IPS-18c (cell line): ENCODE data around the gene ZNF592.

Experiments
- H3K4me3 ChIP-seq: 2 replicates; pipeline ENCODE4 v1.7.0; 2013; ENCODE audit warnings: low read depth, mild to moderate bottlenecking, low read length, moderate library complexity; ENCODE audit not compliant: insufficient read depth
- H3K9me3 ChIP-seq: one replicate; pipeline ENCODE4 v1.6.1; 2013; ENCODE audit warnings: mild to moderate bottlenecking, low read length, moderate library complexity; ENCODE audit not compliant: control insufficient read depth, insufficient read depth

Gene ZNF592

GRCh38 chr15:84793431-84794161 lies 45.2 kb downstream of the ZNF592 start:
- Histone ChIP-seq H3K4me3 (no peak overlapping the region), H3K9me3 (no peaks in the 10 kb centered on the region)

DNA sequence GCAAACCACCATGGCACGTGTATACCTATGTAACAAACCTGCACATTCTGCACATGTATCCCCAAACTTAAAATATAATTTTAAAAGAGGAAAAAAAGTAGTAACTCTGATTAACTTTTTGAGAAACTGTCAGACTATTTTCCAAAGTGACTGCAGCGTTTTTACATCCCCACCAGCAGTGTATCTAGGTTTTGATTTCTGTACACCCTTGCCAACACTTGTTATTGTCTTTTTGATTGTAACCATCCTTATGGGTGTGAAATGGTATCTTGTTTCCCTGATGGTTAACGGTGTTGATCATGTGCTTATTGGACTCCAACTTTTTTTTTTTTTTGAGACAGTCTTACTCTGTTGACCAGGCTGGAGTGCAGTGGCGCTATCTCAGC lies 45.8 kb downstream of the ZNF592 start:
- H3K4me3 ChIP-seq: no peak overlapping the region
- H3K9me3 ChIP-seq: no peaks in the 10 kb centered on the region

- no peak overlapping the region for H3K4me3 ChIP-seq
- H3K9me3 ChIP-seq: no peaks in the 10 kb centered on the region
These were observed 46.8 kb downstream of the ZNF592 start for GRCh38 chr15:84795186-84795585.

DNA sequence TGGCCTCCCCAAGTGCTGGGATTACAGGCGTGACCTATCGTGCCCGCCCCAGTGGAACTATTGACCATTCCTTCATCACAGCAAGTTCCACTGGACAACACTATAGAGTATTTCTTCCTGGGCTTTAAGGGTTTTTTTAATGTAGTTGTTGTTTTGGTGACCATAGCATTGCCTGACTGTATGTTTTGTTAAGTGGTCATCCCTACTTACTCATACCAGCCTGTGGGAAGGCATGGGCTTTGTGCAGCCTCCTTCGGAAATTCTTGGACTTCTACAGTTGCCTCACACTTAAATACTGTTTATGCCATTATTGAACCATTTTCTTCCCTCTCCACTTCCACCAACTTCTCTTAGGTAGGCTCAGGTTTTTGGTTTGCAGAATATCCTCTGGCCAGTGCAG lies 48.8 kb downstream of the ZNF592 start:
- Histone ChIP-seq H3K9me3 (no peaks in the 10 kb centered on the region), H3K4me3 (no peak overlapping the region)

GRCh38 chr15:84797801-84798200 lies 49.4 kb downstream of the ZNF592 start:
- Histone ChIP-seq H3K9me3 (no peaks in the 10 kb centered on the region), H3K4me3 (no peak overlapping the region)

DNA sequence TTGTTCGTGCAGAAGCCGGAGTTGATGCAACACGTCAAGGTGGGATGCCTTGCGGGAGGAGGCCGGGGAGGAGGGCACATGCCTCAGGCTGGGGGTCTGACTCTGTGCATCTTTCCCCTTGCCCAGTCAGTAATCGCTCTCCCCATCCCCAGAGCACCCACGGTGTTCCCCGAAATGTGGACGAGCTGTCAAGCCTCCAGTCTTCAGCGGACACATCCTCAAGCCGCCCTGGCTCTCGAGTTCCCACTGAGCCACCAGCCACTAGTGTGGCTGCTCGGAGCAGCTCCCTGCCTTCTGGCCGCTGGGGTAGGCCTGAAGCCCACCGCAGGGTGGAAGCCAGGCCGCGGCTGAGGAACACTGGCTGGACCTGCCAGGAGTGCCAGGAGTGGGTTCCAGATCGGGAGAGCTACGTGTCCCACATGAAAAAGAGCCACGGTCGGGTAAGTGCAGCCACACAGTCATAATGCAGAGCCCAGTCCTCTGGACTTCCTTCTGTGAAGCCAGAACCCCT lies 50.1 kb downstream of the ZNF592 start:
- no peaks in the 10 kb centered on the region for H3K9me3 ChIP-seq
- no peak overlapping the region for H3K4me3 ChIP-seq

DNA sequence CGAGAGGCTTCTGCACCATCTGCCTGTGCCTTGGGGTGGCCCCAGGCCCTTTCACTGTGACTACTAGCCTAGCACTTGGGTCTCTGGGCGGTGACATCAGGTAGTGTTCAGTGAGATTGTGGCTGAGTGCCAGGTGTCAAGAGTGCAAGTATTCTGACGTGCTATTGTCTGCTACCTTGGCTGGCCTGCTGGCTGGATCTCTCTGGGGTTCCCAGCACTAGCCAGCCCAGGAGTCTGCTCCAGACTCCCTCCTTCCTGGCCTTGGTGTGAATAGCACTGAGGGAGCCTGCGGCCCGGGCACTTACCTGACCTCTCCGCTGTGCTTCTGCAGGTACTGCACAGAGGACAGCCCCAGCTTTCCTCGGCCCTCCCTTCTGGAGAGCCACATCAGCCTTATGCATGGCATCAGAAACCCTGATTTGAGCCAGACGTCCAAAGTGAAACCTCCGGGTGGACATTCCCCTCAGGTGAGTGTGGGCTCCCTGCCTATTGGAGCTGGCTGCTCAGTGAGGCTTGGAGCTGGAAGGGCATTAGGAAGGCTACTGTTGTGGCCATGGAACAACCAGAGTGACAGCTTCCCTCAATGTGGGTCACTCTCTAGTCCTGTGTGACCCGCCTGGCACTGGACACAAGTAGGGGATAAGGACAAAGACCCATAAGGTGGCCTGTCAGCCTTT lies 51.3 kb downstream of the ZNF592 start:
- no peak overlapping the region for H3K4me3 ChIP-seq
- no peaks in the 10 kb centered on the region for H3K9me3 ChIP-seq

DNA sequence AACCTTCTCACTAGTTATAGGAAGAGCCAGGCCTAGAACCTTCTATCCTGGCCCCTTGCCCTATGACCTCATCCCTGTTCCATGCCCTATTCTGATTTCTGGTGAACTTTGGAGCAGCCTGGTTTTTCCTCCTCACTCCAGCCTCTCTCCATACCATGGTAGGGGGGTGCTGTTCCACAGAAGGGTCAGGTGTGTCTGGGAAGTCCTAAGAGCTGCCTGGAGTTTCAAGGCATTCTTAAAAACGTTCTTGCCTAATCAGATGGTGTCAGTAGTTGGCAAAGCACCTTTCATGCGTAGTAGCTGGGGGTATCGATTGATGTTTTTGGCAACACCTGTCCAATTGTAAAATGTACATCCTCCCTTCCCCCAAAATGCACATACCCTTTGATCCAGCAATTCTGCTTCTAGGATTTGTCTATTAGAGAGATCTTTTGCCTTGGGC lies 52.0 kb downstream of the ZNF592 start:
- Histone ChIP-seq H3K4me3 (no peak overlapping the region), H3K9me3 (no peaks in the 10 kb centered on the region)

DNA sequence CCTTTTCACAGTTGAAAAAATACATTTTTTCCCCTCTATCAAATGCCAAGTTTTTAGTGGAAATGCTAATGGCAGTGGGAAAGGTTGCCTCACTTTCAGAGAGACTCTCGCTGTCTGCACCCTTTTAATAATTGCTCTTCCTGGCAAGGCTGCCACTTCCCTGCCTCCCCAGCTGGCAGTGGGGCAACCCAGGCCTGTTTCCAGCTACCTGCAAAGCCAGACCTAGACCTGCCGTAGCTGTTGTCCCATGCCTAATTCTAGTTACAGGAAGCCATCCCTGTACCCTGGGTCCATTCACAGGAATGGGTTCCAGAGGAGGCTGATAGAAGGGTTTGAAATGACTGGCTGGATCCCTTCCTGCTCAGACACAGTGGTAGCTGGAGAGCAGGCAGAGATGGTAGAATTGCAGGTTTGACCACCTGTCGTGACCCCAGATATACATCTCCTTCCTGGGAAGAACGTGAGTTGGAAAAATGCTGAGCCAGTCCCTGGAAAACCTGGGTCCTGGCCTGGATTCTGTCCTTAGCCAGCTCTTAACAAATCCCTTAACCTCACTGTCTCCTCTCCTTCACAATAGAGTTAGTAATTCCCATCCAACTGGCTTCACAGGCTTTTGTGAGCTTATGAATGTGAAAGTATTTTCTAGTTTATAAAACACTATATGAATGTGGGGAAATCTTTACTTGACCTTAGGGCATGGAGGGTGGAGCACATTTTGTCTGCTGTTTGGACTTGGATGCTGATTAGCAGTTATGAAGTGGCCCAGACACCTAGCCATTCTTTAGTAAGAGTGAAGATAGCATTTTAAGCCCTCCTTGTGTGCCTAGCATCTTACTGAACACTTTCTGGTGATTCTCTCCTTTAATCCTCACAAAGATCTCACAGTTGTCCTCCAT lies 55.9 kb downstream of the ZNF592 start:
- no peak overlapping the region for H3K4me3 ChIP-seq
- no peaks in the 10 kb centered on the region for H3K9me3 ChIP-seq

DNA sequence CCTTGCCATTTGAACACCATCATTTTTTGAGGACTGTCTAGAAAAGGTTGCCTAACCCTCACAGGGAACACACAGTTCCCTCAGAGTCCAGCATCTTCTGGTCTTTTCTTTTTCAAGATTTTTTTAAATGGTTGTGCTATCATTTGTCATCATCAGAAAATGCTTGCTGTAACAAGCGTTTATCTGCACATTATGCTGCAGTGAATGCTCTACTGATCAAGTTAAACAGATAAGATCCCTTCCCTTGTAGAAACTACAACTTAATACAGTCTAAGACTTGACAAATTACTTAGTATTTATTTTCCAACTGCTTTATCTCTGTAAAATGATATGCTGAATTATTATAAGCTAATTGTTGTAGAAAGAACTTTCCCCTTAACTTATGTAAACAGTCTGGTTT lies 56.8 kb downstream of the ZNF592 start:
- H3K9me3 ChIP-seq: no peaks in the 10 kb centered on the region
- no peak overlapping the region for H3K4me3 ChIP-seq

DNA sequence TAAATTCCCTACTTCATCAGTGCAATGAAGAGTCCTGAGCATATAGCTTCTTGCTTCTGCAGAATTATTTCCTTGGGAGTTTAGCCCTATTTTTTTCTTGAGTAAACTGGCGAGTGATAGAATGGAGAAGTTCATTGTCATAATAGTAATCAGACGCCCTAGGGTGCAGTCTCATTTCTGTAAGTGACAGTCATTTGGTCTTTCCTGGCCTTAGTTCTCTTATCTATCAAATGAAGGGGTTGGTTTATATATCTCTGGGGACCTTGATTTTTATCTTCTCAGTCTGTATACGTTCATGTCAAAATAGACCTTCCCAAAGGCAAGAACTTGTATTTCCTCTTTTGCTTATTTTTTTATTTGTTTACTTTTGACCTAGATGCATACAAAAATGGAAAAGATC lies 58.8 kb downstream of the ZNF592 start:
- Histone ChIP-seq H3K9me3 (no peaks in the 10 kb centered on the region), H3K4me3 (no peak overlapping the region)

- Histone ChIP-seq H3K9me3 (peaks cover 2% of the 10 kb centered on the region), H3K4me3 (no peak overlapping the region)
These were observed 61.9 kb downstream of the ZNF592 start for GRCh38 chr15:84810073-84810840.

GRCh38 chr15:84811151-84811550 lies 62.8 kb downstream of the ZNF592 start:
- Histone ChIP-seq H3K9me3 (peaks cover 2% of the 10 kb centered on the region), H3K4me3 (no peak overlapping the region)

GRCh38 chr15:84811828-84812227 lies 63.4 kb downstream of the ZNF592 start:
- peaks cover 2% of the 10 kb centered on the region for H3K9me3 ChIP-seq
- H3K4me3 ChIP-seq: no peak overlapping the region

- peaks cover 2% of the 10 kb centered on the region for H3K9me3 ChIP-seq
- H3K4me3 ChIP-seq: no peak overlapping the region
These were observed 64.5 kb downstream of the ZNF592 start for GRCh38 chr15:84812842-84813241.

- Histone ChIP-seq H3K4me3 (no peak overlapping the region), H3K9me3 (peaks cover 2% of the 10 kb centered on the region)
These were observed 65.0 kb downstream of the ZNF592 start for GRCh38 chr15:84813435-84813834.

DNA sequence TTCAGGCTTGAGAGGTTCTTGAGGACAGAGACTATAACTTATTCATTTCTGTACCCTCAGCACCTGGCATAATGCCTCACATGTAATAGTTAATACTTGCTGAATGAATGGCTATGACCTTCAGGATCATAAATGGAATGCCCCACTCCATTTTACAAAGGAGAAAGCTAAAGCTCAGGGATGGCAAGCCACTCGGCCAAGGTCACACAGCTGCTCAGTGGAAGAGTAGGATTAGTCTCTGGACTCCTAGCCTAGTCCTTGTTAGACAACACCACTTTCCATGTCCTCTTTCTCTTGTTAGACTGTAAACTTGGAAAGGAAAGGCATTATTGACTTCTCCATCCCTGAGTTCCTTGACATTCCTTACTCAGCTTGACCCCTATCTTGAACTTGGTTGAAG lies 65.5 kb downstream of the ZNF592 start:
- Histone ChIP-seq H3K4me3 (no peak overlapping the region), H3K9me3 (peaks cover 2% of the 10 kb centered on the region)
